ENCODE results near the gene MBP.
A peak's percentile ranks its signal among the peaks of the same experiment; 100 is the strongest.

The MBP gene

GRCh38 chr18:77114415-77115191 is 18.0 kb downstream of the MBP start:
- Histone ChIP-seq H3K9me3 (ENCODE audit: low read length) (no peaks in the 10 kb centered on the region), H3K4me3 (ENCODE audit: low read depth, low read length, poor library complexity, severe bottlenecking) (no peak overlapping the region), H2AFZ (ENCODE audit: low read length) (no peak overlapping the region), H3K9ac (ENCODE audit: low read length) (no peak overlapping the region), H3K79me2 (ENCODE audit: insufficient read depth, low read length) (peaks cover 21% of the 10 kb centered on the region), H3K36me3 (ENCODE audit: insufficient read depth, low read length) (peaks cover 67% of the 10 kb centered on the region; the same call in 1 of the 2 replicates), H3K4me1 (ENCODE audit: insufficient read depth, low read length, severe bottlenecking) (peaks cover 24% of the 10 kb centered on the region), H4K20me1 (ENCODE audit: insufficient read depth, low read length) (no peaks in the 10 kb centered on the region), H3K27me3 (ENCODE audit: insufficient read depth, low read length) (no peaks in the 10 kb centered on the region), H3K9me2 (ENCODE audit: low read depth, low read length) (no peaks in the 10 kb centered on the region), H3K4me2 (ENCODE audit: low read length) (no peak overlapping the region), H3F3A (ENCODE audit: insufficient read depth, low read length) (no peaks in the 10 kb centered on the region), H3K27ac (ENCODE audit: low read depth, low read length, poor library complexity, severe bottlenecking) (peak overlapping the region; percentile 26)
- TF ChIP-seq CTCF (IDR thresholded peaks at IDR 0.05; ENCODE audit: low read length) (no peak), EZH2 (IDR thresholded peaks at IDR 0.05; ENCODE audit: borderline replicate concordance, low read length) (no peak)

GRCh38 chr18:77114152-77114414 is 18.5 kb downstream of the MBP start:
- Histone ChIP-seq H4K20me1 (ENCODE audit: insufficient read depth, low read length) (no peaks in the 10 kb centered on the region), H3K9me2 (ENCODE audit: low read depth, low read length) (no peaks in the 10 kb centered on the region), H2AFZ (ENCODE audit: low read length) (no peak overlapping the region), H3K4me1 (ENCODE audit: insufficient read depth, low read length, severe bottlenecking) (peaks cover 24% of the 10 kb centered on the region), H3K79me2 (ENCODE audit: insufficient read depth, low read length) (peaks cover 15% of the 10 kb centered on the region), H3K9me3 (ENCODE audit: low read length) (no peaks in the 10 kb centered on the region), H3K27ac (ENCODE audit: low read depth, low read length, poor library complexity, severe bottlenecking) (peak overlapping the region; percentile 26), H3K4me3 (ENCODE audit: low read depth, low read length, poor library complexity, severe bottlenecking) (no peak overlapping the region), H3F3A (ENCODE audit: insufficient read depth, low read length) (no peaks in the 10 kb centered on the region; the same call in 1 of the 2 replicates), H3K36me3 (ENCODE audit: insufficient read depth, low read length) (peaks cover 63% of the 10 kb centered on the region; the same call in 1 of the 2 replicates), H3K27me3 (ENCODE audit: insufficient read depth, low read length) (no peaks in the 10 kb centered on the region), H3K9ac (ENCODE audit: low read length) (no peak overlapping the region), H3K4me2 (ENCODE audit: low read length) (no peak overlapping the region)
- TF ChIP-seq CTCF (IDR thresholded peaks at IDR 0.05; ENCODE audit: low read length): no peak
- TF ChIP-seq EZH2 (IDR thresholded peaks at IDR 0.05; ENCODE audit: borderline replicate concordance, low read length): no peak

- Histone ChIP-seq H3K36me3 (ENCODE audit: insufficient read depth, low read length) (peaks cover 58% of the 10 kb centered on the region; the same call in 1 of the 2 replicates), H3F3A (ENCODE audit: insufficient read depth, low read length) (no peaks in the 10 kb centered on the region; the same call in 1 of the 2 replicates), H3K79me2 (ENCODE audit: insufficient read depth, low read length) (peaks cover 10% of the 10 kb centered on the region), H3K9me3 (ENCODE audit: low read length) (no peaks in the 10 kb centered on the region), H3K4me3 (ENCODE audit: low read depth, low read length, poor library complexity, severe bottlenecking) (no peak overlapping the region), H3K27me3 (ENCODE audit: insufficient read depth, low read length) (no peaks in the 10 kb centered on the region), H2AFZ (ENCODE audit: low read length) (no peak overlapping the region), H3K4me2 (ENCODE audit: low read length) (no peak overlapping the region), H3K4me1 (ENCODE audit: insufficient read depth, low read length, severe bottlenecking) (peaks cover 27% of the 10 kb centered on the region), H3K27ac (ENCODE audit: low read depth, low read length, poor library complexity, severe bottlenecking) (peak overlapping the region; percentile 26), H3K9me2 (ENCODE audit: low read depth, low read length) (no peaks in the 10 kb centered on the region), H3K9ac (ENCODE audit: low read length) (no peak overlapping the region), H4K20me1 (ENCODE audit: insufficient read depth, low read length) (no peaks in the 10 kb centered on the region)
- TF ChIP-seq EZH2 (IDR thresholded peaks at IDR 0.05; ENCODE audit: borderline replicate concordance, low read length) (no peak), CTCF (IDR thresholded peaks at IDR 0.05; ENCODE audit: low read length) (no peak)
Observed at GRCh38 chr18:77113361-77114151, 19.0 kb downstream of the MBP start.
